ENCODE results near the gene NAA80. TPM values are rescaled to one million over a fixed set of nuclear protein-coding genes. Genes with fewer than 3 reads are reported as not detected.
"Not testable (repeated sequence)": the region's sequence is repeated elsewhere in the genome, so short reads cannot be mapped to it uniquely, and the experiment has no call there.

NAA80 gene
- total and polyA plus RNA-seq, 9 donors = 5.1 to 8.3 (median 6.1) TPM

DNA sequence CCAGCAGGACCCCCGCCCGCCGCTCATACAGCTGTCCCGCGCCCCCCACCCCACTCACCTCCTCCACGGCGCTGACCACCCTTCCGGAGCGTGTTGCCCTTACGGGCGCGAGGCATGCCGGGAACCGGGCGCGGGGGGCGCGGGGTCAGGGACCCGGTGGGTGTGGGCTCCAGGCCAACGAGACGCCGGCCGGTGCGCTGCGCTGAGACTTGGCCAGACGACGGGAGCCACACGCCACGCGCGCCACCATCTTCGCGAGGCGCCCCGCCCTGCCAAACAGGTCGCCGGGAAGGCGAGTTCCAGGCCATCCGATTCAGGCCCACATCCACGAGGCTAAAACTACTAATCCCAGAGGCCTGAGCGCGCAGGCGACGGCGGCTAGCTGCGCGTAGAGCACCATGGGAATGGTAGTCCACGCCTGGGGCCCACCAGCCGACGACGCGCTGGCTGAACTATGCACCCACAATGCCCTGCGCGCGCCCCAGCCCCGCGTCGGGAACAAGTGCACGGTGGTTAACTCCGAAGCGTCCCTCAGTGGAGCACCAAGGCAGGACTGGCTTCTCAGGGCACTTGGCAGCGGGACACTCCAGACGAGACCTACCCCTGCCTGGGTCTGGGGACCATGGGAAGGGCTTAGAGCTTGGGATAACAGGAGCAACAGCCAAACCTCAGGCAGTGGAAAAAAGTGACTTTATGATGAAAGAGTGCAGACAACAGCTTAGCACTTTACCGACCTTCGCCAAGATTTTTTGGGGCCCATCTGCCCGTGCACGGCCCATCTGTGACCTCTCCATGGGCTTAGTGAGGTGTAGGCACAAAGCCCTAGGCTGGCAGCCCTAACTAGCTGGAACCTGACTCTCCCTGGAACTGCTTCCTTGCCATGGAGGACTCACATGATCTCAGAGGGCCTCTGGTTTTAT lies 6.8 kb downstream of the NAA80 start, which contains the start of gene IFRD2:
Gene IFRD2 (minus strand): TSS at position 271 of the 920 bp plus-strand sequence. CDS start 155 bp downstream, at position 116.
- peak within 1 kb of the TSS; percentile 89 for H3K27ac ChIP-seq (ENCODE audit: low read length)
- H3K9me3 ChIP-seq (replicated peaks; ENCODE audit: control insufficient read depth, low read depth, low read length) = no peaks in the 10 kb centered on the region
- under 1% methylated on average over 66 of the region's 67 CpGs for WGBS (ENCODE audit: insufficient coverage)
- H3K27me3 ChIP-seq (ENCODE audit: control insufficient read depth, insufficient read depth, low read length) = no peaks in the 10 kb centered on the region
- DNase-seq = peak; percentile 99
- H3K4me1 ChIP-seq (ENCODE audit: control insufficient read depth, insufficient read depth, low read length) = peaks cover 19% of the 10 kb centered on the region
- peak within 1 kb of the TSS; percentile 93 for H3K4me3 ChIP-seq (ENCODE audit: low read length)
- peaks cover 36% of the 10 kb centered on the region for H3K36me3 ChIP-seq (ENCODE audit: control insufficient read depth, insufficient read depth, low read length)

DNA sequence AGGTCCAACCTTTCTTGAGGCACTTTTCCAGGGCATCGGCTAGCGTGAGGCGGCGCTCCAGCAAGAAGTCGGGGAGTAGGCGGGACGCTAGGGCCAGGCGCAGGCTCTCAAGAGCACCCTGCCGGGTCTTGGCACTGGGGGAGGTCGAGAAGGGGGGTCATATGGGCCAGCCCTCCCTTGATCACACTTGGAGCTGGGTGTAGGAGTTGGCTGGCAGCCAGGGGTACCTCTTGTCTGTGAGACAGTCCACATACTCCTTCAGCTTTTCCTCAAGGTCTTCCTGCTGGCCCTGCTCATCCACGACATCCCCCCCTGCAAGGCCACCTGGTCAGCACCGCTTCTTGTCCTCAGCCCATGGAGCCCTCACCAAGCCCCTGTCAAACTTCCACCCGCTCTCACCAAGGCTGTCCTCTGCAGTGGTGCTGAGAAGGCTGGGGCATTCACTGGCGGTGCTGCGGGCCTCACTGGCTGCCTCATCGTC lies 9.0 kb downstream of the NAA80 start:
- Histone ChIP-seq H3K4me3 (ENCODE audit: low read length) (no peak overlapping the region), H3K4me1 (ENCODE audit: control insufficient read depth, insufficient read depth, low read length) (peaks cover 19% of the 10 kb centered on the region), H3K9me3 (replicated peaks; ENCODE audit: control insufficient read depth, low read depth, low read length) (no peaks in the 10 kb centered on the region), H3K36me3 (ENCODE audit: control insufficient read depth, insufficient read depth, low read length) (peaks cover 41% of the 10 kb centered on the region), H3K27ac (ENCODE audit: low read length) (no peak overlapping the region), H3K27me3 (ENCODE audit: control insufficient read depth, insufficient read depth, low read length) (no peaks in the 10 kb centered on the region)
- WGBS (ENCODE audit: insufficient coverage) = 94% methylated on average over 13 of the region's 16 CpGs
- DNase-seq = peak; percentile 28

DNA sequence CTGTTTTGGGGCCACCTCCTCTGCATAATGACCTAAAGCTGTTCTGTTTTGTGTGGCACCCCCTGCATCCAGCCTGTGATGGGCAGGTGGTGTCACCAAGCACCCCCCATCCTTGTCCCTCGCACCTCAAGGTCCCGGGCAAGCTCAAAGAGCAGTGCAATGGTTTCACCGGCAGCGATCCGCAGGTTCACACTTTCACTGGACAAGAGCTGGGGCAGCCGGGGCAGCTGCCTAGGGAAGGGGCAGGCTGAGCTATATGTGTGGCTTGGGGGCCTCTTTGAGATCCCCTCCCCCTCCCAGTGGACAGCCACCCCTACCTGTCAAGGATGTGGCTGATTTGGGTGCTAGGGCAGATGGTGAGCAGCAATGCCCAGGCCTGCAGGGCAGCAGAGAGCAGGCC lies 10.1 kb downstream of the NAA80 start:
- Histone ChIP-seq H3K27ac (ENCODE audit: low read length) (no peak overlapping the region), H3K4me1 (ENCODE audit: control insufficient read depth, insufficient read depth, low read length) (peaks cover 19% of the 10 kb centered on the region), H3K9me3 (replicated peaks; ENCODE audit: control insufficient read depth, low read depth, low read length) (no peaks in the 10 kb centered on the region), H3K4me3 (ENCODE audit: low read length) (no peak overlapping the region), H3K36me3 (ENCODE audit: control insufficient read depth, insufficient read depth, low read length) (peaks cover 41% of the 10 kb centered on the region), H3K27me3 (ENCODE audit: control insufficient read depth, insufficient read depth, low read length) (no peaks in the 10 kb centered on the region)
- DNase-seq = no peak
- WGBS (ENCODE audit: insufficient coverage) = 100% methylated on average over 1 of the region's 6 CpGs

DNA sequence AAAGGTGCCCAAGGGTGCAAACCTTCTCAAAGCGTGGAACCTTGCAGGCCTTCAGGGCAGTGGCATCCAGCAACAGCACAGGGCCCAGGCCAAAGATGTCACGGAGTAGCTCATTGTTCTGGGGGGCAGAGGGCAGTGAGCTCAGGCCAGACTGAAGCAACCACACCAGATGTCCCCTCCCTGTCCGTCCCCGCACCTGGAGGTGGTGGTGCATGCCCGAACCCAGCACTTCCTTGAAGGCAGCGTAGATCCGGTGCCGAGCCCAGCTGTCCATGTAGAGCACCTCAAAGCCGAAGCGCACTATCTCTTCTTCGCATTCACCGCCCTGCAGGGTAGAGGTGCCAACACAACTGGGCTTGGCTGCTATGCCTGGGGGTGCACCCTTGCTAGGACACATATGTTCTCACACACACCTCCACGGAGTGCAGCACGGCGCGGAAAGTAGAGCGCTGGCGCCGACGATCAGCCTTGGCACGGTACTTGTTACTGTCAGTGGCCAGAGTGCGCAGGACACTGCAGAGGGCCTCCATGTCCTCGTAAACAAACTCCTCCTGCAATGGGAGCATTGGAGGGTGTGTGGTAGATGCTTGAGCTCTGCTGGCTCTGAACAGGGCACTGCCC lies 10.7 kb downstream of the NAA80 start:
- Histone ChIP-seq H3K27me3 (ENCODE audit: control insufficient read depth, insufficient read depth, low read length) (no peaks in the 10 kb centered on the region), H3K9me3 (replicated peaks; ENCODE audit: control insufficient read depth, low read depth, low read length) (no peaks in the 10 kb centered on the region), H3K4me1 (ENCODE audit: control insufficient read depth, insufficient read depth, low read length) (peaks cover 19% of the 10 kb centered on the region), H3K36me3 (ENCODE audit: control insufficient read depth, insufficient read depth, low read length) (peaks cover 41% of the 10 kb centered on the region), H3K4me3 (ENCODE audit: low read length) (no peak overlapping the region), H3K27ac (ENCODE audit: low read length) (no peak overlapping the region)
- no peak for DNase-seq
- 95% methylated on average over 21 of the region's 23 CpGs for WGBS (ENCODE audit: insufficient coverage)

DNA sequence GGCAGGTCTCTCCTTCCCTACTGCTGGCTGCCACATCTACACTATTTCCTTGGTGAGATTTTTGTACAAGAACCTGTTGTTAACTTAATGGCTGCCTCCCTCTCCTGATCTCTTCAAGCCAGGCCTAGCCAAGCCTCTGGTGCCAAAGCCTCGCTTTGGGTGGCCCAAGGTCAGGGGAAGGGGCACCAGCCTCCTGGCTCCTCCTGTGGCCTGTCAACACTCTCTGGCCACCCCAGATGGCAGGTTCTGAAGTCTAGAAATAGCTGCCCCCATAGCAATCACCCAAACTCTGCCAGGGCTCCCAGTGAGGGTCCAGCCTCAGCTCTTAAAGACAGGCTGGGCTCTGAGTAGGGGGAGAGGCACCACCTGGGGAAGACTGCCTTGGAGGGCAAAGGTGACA lies 11.9 kb downstream of the NAA80 start:
- no peaks in the 10 kb centered on the region for H3K27me3 ChIP-seq (ENCODE audit: control insufficient read depth, insufficient read depth, low read length)
- peak; percentile 2 for DNase-seq
- H3K27ac ChIP-seq (ENCODE audit: low read length) = no peak overlapping the region
- peaks cover 41% of the 10 kb centered on the region for H3K36me3 ChIP-seq (ENCODE audit: control insufficient read depth, insufficient read depth, low read length)
- WGBS (ENCODE audit: insufficient coverage) = 100% methylated on average over 1 of the region's 1 CpG
- H3K4me3 ChIP-seq (ENCODE audit: low read length) = no peak overlapping the region
- peaks cover 8% of the 10 kb centered on the region for H3K4me1 ChIP-seq (ENCODE audit: control insufficient read depth, insufficient read depth, low read length)
- H3K9me3 ChIP-seq (replicated peaks; ENCODE audit: control insufficient read depth, low read depth, low read length) = no peaks in the 10 kb centered on the region

DNA sequence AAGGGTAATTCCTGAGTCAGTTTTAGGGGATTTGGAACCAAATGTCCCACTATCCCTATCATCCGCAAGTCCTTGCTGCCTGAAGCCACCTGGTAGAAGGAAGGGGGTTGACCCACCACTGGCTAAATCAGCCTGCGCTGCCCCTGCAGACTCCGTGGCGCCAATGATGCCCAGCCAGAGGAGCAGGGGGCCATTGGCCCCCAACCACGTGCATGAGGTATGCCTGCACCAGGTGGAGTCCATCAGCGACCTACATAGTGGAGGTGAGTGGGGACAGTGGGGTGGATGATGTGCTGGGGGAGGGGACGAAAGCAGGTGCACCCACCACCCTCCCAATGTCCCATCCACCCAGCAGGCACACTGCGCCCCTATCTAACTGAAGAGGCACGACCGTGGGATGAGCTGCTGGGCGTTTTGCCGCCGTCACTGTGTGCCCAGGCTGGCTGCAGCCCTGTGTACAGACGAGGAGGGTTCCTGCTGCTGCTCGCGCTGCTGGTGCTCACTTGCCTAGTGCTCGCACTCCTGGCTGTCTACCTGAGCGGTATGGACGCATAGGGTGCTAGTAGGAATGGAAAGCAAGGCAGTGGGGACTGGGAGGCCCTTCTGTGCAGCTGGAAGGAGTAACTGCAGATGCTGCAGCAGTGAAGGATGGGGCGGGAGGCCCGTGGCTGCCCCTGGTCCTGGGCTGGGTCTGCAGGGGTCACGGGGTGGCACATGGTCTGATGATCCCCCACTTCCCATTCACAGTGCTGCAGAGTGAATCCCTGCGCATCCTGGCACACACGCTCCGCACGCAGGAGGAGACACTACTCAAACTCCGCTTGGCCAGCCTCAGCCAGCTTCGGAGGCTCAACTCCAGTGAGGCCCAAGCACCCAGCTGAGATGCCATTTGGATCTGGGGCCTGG lies 12.6 kb downstream of the NAA80 start:
- H3K27ac ChIP-seq (ENCODE audit: low read length) = no peak overlapping the region
- peak; percentile 4 for DNase-seq

DNA sequence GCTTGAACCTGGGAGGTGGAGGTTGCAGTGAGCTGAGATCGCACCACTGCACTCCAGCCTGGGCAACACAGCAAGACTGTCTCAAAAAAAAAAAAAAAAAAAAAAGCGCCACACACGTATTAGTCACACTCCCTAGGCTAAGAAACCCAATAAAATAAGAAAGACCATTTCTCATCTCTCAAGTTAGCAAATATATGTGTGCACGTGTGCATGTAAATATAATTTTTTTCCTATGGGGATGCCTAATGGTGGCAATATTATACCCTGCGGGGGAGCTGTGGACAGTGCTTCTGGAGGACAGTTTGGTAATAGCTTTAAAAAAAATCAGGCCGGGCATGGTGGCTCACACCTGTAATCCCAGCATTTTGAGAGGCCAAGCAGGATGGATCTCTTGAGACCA lies 15.1 kb downstream of the NAA80 start:
- peaks cover 26% of the 10 kb centered on the region for H3K36me3 ChIP-seq (ENCODE audit: control insufficient read depth, insufficient read depth, low read length)
- not testable (repeated sequence) for H3K4me3 ChIP-seq (ENCODE audit: low read length); H3K27ac ChIP-seq (ENCODE audit: low read length); H3K27me3 ChIP-seq (ENCODE audit: control insufficient read depth, insufficient read depth, low read length); H3K9me3 ChIP-seq (replicated peaks; ENCODE audit: control insufficient read depth, low read depth, low read length); H3K4me1 ChIP-seq (ENCODE audit: control insufficient read depth, insufficient read depth, low read length); DNase-seq
- 100% methylated on average over 1 of the region's 6 CpGs for WGBS (ENCODE audit: insufficient coverage)

More for the DNA sequence above, 12.6 kb downstream of the NAA80 start:
- Histone ChIP-seq H3K36me3 (ENCODE audit: control insufficient read depth, insufficient read depth, low read length) (peaks cover 41% of the 10 kb centered on the region), H3K4me3 (ENCODE audit: low read length) (no peak overlapping the region), H3K9me3 (replicated peaks; ENCODE audit: control insufficient read depth, low read depth, low read length) (no peaks in the 10 kb centered on the region), H3K27me3 (ENCODE audit: control insufficient read depth, insufficient read depth, low read length) (no peaks in the 10 kb centered on the region), H3K4me1 (ENCODE audit: control insufficient read depth, insufficient read depth, low read length) (peaks cover 6% of the 10 kb centered on the region)
- 89% methylated on average over 22 of the region's 28 CpGs for WGBS (ENCODE audit: insufficient coverage)

DNA sequence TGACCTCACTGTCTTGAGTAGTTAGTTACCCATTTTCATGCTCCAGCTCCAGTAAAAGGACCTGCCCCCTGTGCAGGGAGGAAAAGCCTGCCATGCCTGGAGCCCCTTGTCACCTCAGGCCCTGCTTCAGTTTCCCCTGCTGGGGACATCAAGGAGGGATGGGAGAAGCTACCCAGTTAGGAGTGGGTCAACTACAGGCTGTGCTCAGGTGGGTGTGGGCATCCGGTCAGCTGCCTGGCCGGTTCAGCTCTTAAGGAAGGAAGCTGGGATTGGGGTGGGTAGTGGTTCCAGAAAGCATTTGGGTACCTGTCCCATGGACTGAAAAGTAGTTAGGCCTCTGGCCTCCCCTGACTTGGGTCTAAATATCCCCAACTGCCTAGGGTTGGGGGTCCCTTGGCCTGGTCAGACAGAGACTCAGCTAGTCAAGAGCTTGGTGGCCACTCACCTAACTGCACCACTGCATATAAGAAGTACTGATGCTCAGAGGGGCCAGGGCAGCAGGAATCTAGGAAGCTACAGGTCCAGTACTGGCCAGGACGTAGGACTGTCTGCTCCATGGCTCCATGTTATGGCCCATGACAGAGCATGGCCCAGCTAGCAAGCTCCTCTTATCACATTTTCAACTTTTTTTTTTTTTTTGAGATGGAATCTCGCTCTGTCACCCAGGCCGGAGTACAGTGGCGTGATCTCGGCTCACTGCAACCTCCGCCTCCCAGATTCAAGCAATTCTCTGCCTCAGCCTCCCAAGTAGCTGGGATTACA lies 19.8 kb downstream of the NAA80 start:
- Histone ChIP-seq H3K36me3 (ENCODE audit: control insufficient read depth, insufficient read depth, low read length) (peaks cover 17% of the 10 kb centered on the region), H3K9me3 (replicated peaks; ENCODE audit: control insufficient read depth, low read depth, low read length) (no peaks in the 10 kb centered on the region), H3K27me3 (ENCODE audit: control insufficient read depth, insufficient read depth, low read length) (peaks cover 27% of the 10 kb centered on the region), H3K4me1 (ENCODE audit: control insufficient read depth, insufficient read depth, low read length) (peaks cover 15% of the 10 kb centered on the region), H3K27ac (ENCODE audit: low read length) (peak overlapping the region; percentile 90), H3K4me3 (ENCODE audit: low read length) (peak overlapping the region; percentile 7)
- 90% methylated on average over 2 of the region's 8 CpGs for WGBS (ENCODE audit: insufficient coverage)
- DNase-seq = no peak

DNA sequence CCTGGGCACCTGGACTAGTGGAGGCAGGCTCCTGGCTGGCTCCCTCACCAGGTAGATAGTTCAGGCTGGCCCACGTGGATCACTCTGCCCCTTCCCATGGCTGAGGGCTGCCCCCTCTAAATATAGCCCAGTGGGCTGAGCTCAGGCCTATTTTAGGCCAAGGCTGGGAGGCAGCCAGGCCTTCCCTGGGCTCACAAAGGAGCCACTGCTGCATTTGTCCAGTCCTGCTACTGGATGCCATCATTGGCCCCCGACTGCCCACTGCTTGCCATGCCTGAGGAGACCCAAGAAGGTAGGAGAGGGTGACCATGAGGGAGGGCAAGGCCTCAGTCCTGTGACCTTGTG lies 20.4 kb downstream of the NAA80 start, which contains the start of gene LSMEM2:
Gene LSMEM2 (plus strand): TSS at position 208 of the 345 bp plus-strand sequence. CDS start 27 bp downstream, at position 235.
- peak; percentile 66 for DNase-seq
- Histone ChIP-seq H3K27me3 (ENCODE audit: control insufficient read depth, insufficient read depth, low read length) (peaks cover 33% of the 10 kb centered on the region), H3K4me3 (ENCODE audit: low read length) (peak within 1 kb of the TSS; percentile 7), H3K36me3 (ENCODE audit: control insufficient read depth, insufficient read depth, low read length) (peaks cover 19% of the 10 kb centered on the region), H3K4me1 (ENCODE audit: control insufficient read depth, insufficient read depth, low read length) (peaks cover 15% of the 10 kb centered on the region), H3K9me3 (replicated peaks; ENCODE audit: control insufficient read depth, low read depth, low read length) (no peaks in the 10 kb centered on the region), H3K27ac (ENCODE audit: low read length) (peak within 1 kb of the TSS; percentile 90)
- WGBS (ENCODE audit: insufficient coverage) = 38% methylated on average over 1 of the region's 2 CpGs
